B cell (primary cell): ENCODE measurements around the gene OBP2B. TPM values are rescaled to one million over a fixed set of nuclear protein-coding genes. Genes with fewer than 3 reads are reported as not detected.
"Not testable (repeated sequence)": the region's sequence is repeated elsewhere in the genome, so short reads cannot be mapped to it uniquely, and the experiment has no call there.

ENCODE experiments used
- ATAC-seq: fragments of 200-7000 bp; cut with Tn5 transposase; one replicate; pipeline ENCODE4 v1.10.0; 2021; ENCODE audit warnings: low read depth, mild to moderate bottlenecking, moderate number of reproducible peaks, moderate library complexity
- CTCF ChIA-PET: fragments of 350-600 bp; sonication (Branson Sonifier 250); formaldehyde crosslinking; loops from one replicate; lab custom pipeline; 2021; ENCODE audit warnings: antibody characterized with exemption, inconsistent platforms; lab: Charles Lee
- POLR2A ChIA-PET: fragments of 350-600 bp; sonication (Branson Sonifier 250); formaldehyde crosslinking; loops from one replicate; lab custom pipeline; 2021; ENCODE audit warnings: antibody characterized with exemption; lab: Charles Lee
- DNase-seq: peaks from one replicate; pipeline ENCODE4 v3.0.0; 2013
- H2AFZ ChIP-seq: 2 replicates; pipeline ENCODE4 v1.6.1; 2012; ENCODE audit warnings: mild to moderate bottlenecking, low read depth, low read length; ENCODE audit not compliant: insufficient read depth, poor library complexity, severe bottlenecking
- H3K27ac ChIP-seq, 2 donors: 1 replicate in 1 of 2; 2 replicates in 1 of 2; pipeline ENCODE4 v1.5.1; 2012 to 2013; ENCODE audit warnings: low read length in 2 of 2, mild to moderate bottlenecking in 2 of 2, moderate library complexity in 1 of 2
- H3K27me3 ChIP-seq, 4 experiments: fragments of 200-600 bp in 1 of 4; sonication (generic) in 1 of 4; replicated peaks in 1 of 4; 1 replicate in 2 of 4; 2 replicates in 2 of 4; pipeline versions ENCODE4 v1.6.1 to v1.7.0; 2013 to 2016; ENCODE audit warnings: low read length in 3 of 4, mild to moderate bottlenecking in 2 of 4, mixed read lengths in 1 of 4, moderate library complexity in 1 of 4; ENCODE audit not compliant: insufficient read depth in 4 of 4, control insufficient read depth in 3 of 4; ENCODE audit errors: control extremely low read depth in 1 of 4
- H3K36me3 ChIP-seq, 2 experiments: replicated peaks in 1 of 2; 1 replicate in 1 of 2; 2 replicates in 1 of 2; pipeline versions ENCODE4 v1.6.1 to v1.7.1; 2013; ENCODE audit warnings: low read length in 1 of 2; ENCODE audit not compliant: insufficient read depth in 2 of 2, control insufficient read depth in 1 of 2; ENCODE audit errors: control extremely low read depth in 1 of 2, extremely low read depth in 1 of 2
- H3K4me1 ChIP-seq, 2 donors: fragments of 200-600 bp in 1 of 2; sonication (generic) in 1 of 2; 1 replicate in 1 of 2; 2 replicates in 1 of 2; pipeline versions ENCODE4 v1.5.1 to v1.6.1; 2013 to 2017; ENCODE audit warnings: low read length in 2 of 2; ENCODE audit not compliant: control insufficient read depth in 2 of 2, insufficient read depth in 2 of 2
- H3K4me2 ChIP-seq: replicated peaks from 2 replicates; pipeline ENCODE3; 2012; ENCODE audit warnings: mild to moderate bottlenecking, low read depth, low read length; ENCODE audit not compliant: poor library complexity, severe bottlenecking
- H3K4me3 ChIP-seq, 5 experiments: fragments of 200-600 bp in 1 of 5; sonication (generic) in 1 of 5; 1 replicate in 3 of 5; 2 replicates in 2 of 5; pipeline versions ENCODE4 v1.5.1 to v1.7.0; 2011 to 2016; ENCODE audit warnings: low read length in 4 of 5, mild to moderate bottlenecking in 4 of 5, low read depth in 2 of 5, control low read depth in 1 of 5, moderate library complexity in 1 of 5; ENCODE audit not compliant: insufficient read depth in 1 of 5; ENCODE audit errors: control extremely low read depth in 1 of 5, extremely low read depth in 1 of 5
- H3K79me2 ChIP-seq: fragments of 200-600 bp; sonication (generic); one replicate; pipeline ENCODE4 v1.6.0; 2016; ENCODE audit warnings: low read length; ENCODE audit not compliant: control insufficient read depth, insufficient read depth
- H3K9ac ChIP-seq: fragments of 200-600 bp; sonication (generic); 2 replicates; pipeline ENCODE4 v1.6.1; 2017; ENCODE audit warnings: mild to moderate bottlenecking, low read length, moderate library complexity
- H3K9me3 ChIP-seq, 3 donors: one replicate each; pipeline versions ENCODE4 v1.6.1 to v1.7.1; 2013; ENCODE audit warnings: low read length in 2 of 3; ENCODE audit not compliant: control insufficient read depth in 2 of 3, insufficient read depth in 1 of 3; ENCODE audit errors: control extremely low read depth in 1 of 3
- H4K20me1 ChIP-seq: 2 replicates; pipeline ENCODE4 v1.6.0; 2012; ENCODE audit warnings: mild to moderate bottlenecking, low read length; ENCODE audit not compliant: insufficient read depth, control insufficient read depth, poor library complexity, severe bottlenecking
- H3K27ac Mint-ChIP-seq: one replicate; pipeline ENCODE4 v1.8.0; 2021; ENCODE audit warnings: mixed read lengths
- H3K27me3 Mint-ChIP-seq: one replicate; pipeline ENCODE4 v1.8.0; 2021; ENCODE audit warnings: mixed read lengths
- H3K4me1 Mint-ChIP-seq: one replicate; pipeline ENCODE4 v1.8.0; 2021; ENCODE audit warnings: mixed read lengths
- H3K4me3 Mint-ChIP-seq: one replicate; pipeline ENCODE4 v1.8.0; 2021; ENCODE audit warnings: mixed read lengths
- H3K9me3 Mint-ChIP-seq: one replicate; pipeline ENCODE4 v1.8.0; 2022; ENCODE audit warnings: mixed read lengths; ENCODE audit not compliant: insufficient read depth
- EZH2 ChIP-seq: IDR thresholded peaks from 2 replicates; pipeline ENCODE4 v1.6.1; 2012; ENCODE audit warnings: borderline replicate concordance, low read depth, mild to moderate bottlenecking, moderate library complexity, low read length; ENCODE audit not compliant: insufficient read depth, poor library complexity, severe bottlenecking
- WGBS: methylation state at CpG from one replicate; pipeline ENCODE4 v1.1.5; 2013; ENCODE audit warnings: missing lambda C conversion rate; ENCODE audit not compliant: insufficient coverage; 5-methylcytosine and 5-hydroxymethylcytosine counted together
- intact Hi-C: fragments of 100-400 bp; cut with micrococcal nuclease; formaldehyde crosslinking; loops from one replicate; pipeline ENCODE4 v1.10.0; 2022
- polyA plus RNA-seq: library from polyadenylated mRNA; depleted of rRNA; stranded (reverse); fragments of >200 nt; gene quantifications from 2 replicates; pipeline ENCODE4 v1.2.3, GENCODE V29; 2012
- total RNA-seq, 2 donors: library from RNA; stranded (reverse); fragments of 120-200 nt in 1 of 2; gene quantifications; 1 replicate in 1 of 2; 2 replicates in 1 of 2; pipeline versions ENCODE4 v1.2.3 to v1.2.4, GENCODE V29; 2013 to 2022
- TF ChIP-seq, protein P1 (sequence below): fragments of 200-600 bp; IDR thresholded peaks from one replicate; pipeline ENCODE4 v1.8.0; 2022; ENCODE audit warnings: antibody characterized with exemption, mild to moderate bottlenecking

Gene OBP2B
- total and polyA plus RNA-seq, 2 donors (not counting 1 experiment from before 2014, with no cell fraction given), result not detected

GRCh38 chr9:133221994-133222393 lies 12.9 kb upstream of the OBP2B start:
- POLR2A ChIA-PET, H3K9me3 Mint-ChIP-seq, H3K27ac ChIP-seq, H3K4me1 Mint-ChIP-seq, H3K4me3 Mint-ChIP-seq, H3K9ac ChIP-seq, H3K4me3 ChIP-seq, H3K4me2 ChIP-seq, H3K9me3 ChIP-seq, H3K36me3 ChIP-seq, H3K27me3 ChIP-seq, H3K79me2 ChIP-seq, intact Hi-C loops, H3K4me1 ChIP-seq, DNase-seq, ATAC-seq, CTCF ChIA-PET, H4K20me1 ChIP-seq, H3K27ac Mint-ChIP-seq, H2AFZ ChIP-seq: not testable (repeated sequence)
- 97% methylated on average over 9 of the region's 12 CpGs for WGBS
- H3K27me3 Mint-ChIP-seq, result peaks cover 39% of the 10 kb centered on the region

- H3K79me2 ChIP-seq, result no peaks in the 10 kb centered on the region
- ChIA-PET POLR2A (no interaction called here), CTCF (no interaction called here)
- Mint-ChIP-seq H3K4me1 (no peaks in the 10 kb centered on the region), H3K4me3 (no peak overlapping the region), H3K9me3 (no peaks in the 10 kb centered on the region), H3K27ac (no peak overlapping the region), H3K27me3 (peaks cover 40% of the 10 kb centered on the region)
- intact Hi-C loops, result no loop called here
- peaks cover 0 to 4% (median 0%) of the 10 kb centered on the region in 4 experiments for H3K27me3 ChIP-seq
- no peaks in the 10 kb centered on the region for H4K20me1 ChIP-seq
- ATAC-seq (no peak), DNase-seq (no peak)
- 87% methylated on average over 8 of the region's 12 CpGs for WGBS
- no peaks in the 10 kb centered on the region for H3K4me1 ChIP-seq
- H2AFZ ChIP-seq, result no peak overlapping the region
- no peak overlapping the region for H3K9ac ChIP-seq
- H3K4me3 ChIP-seq, result no peak overlapping the region
- no peaks in the 10 kb centered on the region for H3K9me3 ChIP-seq
- no peak overlapping the region for H3K27ac ChIP-seq
- TF ChIP-seq, protein P1, sequence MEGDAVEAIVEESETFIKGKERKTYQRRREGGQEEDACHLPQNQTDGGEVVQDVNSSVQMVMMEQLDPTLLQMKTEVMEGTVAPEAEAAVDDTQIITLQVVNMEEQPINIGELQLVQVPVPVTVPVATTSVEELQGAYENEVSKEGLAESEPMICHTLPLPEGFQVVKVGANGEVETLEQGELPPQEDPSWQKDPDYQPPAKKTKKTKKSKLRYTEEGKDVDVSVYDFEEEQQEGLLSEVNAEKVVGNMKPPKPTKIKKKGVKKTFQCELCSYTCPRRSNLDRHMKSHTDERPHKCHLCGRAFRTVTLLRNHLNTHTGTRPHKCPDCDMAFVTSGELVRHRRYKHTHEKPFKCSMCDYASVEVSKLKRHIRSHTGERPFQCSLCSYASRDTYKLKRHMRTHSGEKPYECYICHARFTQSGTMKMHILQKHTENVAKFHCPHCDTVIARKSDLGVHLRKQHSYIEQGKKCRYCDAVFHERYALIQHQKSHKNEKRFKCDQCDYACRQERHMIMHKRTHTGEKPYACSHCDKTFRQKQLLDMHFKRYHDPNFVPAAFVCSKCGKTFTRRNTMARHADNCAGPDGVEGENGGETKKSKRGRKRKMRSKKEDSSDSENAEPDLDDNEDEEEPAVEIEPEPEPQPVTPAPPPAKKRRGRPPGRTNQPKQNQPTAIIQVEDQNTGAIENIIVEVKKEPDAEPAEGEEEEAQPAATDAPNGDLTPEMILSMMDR, result no peak
- no peak for TF ChIP-seq EZH2
- H3K4me2 ChIP-seq, result no peak overlapping the region
- H3K36me3 ChIP-seq, result no peaks in the 10 kb centered on the region
Observed at GRCh38 chr9:133221177-133221809, 12.2 kb upstream of the OBP2B start.

DNA sequence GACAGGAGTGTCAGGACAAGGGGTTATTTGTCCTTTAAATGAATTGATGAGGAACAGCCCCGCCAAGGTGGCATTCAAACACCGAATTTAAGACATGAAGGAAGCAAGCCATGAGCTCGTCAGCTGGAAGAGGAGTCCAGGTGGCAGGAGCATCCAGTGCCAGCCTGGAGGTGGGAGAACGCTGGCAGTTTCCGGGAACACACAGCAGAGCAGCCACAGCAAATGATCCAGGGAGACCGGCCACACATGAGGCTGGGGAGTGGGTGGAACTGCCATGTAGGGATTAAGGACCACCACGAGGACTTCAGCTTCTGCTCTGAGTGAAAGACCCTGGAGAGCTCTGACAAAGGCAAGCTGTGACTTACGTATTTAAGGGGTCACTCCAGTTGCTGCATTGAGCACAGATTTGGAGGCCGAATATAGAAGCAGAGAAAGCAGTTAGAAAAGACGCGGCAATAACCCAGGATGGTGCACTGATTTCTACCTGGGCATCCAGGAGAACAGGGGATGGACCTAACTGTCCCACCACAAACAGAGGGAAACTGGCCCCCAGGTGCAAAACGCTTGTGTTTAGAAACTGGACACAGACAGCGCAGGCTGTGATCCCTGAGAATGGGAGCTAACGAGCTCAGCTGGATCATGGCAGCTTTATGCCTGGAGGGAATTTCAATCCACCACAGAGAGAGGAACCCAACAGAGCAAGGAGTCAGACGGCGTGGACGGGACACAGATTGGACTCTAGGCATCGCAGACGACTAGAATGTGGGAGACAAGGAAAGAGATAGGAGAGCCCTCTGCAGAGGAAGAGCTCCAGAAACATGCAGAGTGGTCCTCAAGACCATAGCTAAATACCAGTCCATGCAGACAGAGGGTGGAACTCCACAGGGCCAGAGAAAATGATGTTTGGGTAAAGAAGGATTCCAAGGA lies 9.3 kb upstream of the OBP2B start:
- H3K4me3 Mint-ChIP-seq, H3K9ac ChIP-seq, H3K4me3 ChIP-seq, H3K27ac Mint-ChIP-seq, ATAC-seq, H3K4me1 Mint-ChIP-seq, intact Hi-C loops, H3K27me3 ChIP-seq, H3K4me2 ChIP-seq, POLR2A ChIA-PET, H2AFZ ChIP-seq, H3K9me3 ChIP-seq, H3K4me1 ChIP-seq, H4K20me1 ChIP-seq, CTCF ChIA-PET, H3K9me3 Mint-ChIP-seq, DNase-seq, H3K79me2 ChIP-seq, H3K36me3 ChIP-seq, H3K27ac ChIP-seq: not testable (repeated sequence)
- 88% methylated on average over 17 of the region's 19 CpGs for WGBS
- peaks cover 51% of the 10 kb centered on the region for H3K27me3 Mint-ChIP-seq
